Stimulated activated CD8-positive, alpha-beta memory T cell treated with anti-CD3 and anti-CD28 coated beads, Interleukin-7, amount 100 ng/mL, for 4 hours (primary cell): ENCODE measurements around the gene CILP2.

ENCODE experiments used
- DNase-seq, 2 donors: peaks; one replicate each; pipeline ENCODE4 v3.0.0-alpha.2; 2020; ENCODE audit warnings: low read depth in 2 of 2

The CILP2 gene

GRCh38 chr19:19538061-19538784 lies at the start of gene CILP2:
Gene CILP2, plus strand, starts transcription at chr19:19538265. Its CDS starts 85 bp downstream, at chr19:19538350.
- no peak for DNase-seq

GRCh38 chr19:19488875-19489690 lies 49.0 kb upstream of the CILP2 start:
- DNase-seq = peak; percentile 67 to 79

DNA sequence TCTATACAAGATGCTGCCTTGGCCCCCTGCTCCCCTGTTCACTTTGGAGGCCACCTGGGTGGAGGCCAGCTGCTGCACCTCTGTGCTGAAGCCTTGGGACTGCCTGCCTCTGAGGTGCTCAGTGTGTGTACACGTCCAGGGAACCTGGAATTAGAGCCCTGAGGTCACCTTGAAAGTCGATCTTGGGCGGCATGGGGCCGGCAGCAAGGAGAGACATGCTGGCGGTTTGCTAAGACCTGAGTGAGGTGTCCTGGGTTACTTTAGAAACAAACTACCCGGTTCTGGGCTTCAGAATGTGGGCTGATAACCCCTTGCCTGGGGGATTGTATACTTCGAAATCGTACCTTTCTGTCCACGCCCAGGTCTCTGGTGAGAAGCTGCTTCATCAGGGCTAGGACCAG lies 48.3 kb upstream of the CILP2 start:
- no peak for DNase-seq

GRCh38 chr19:19490214-19490968 lies 47.7 kb upstream of the CILP2 start:
- peak; percentile 58 to 69 for DNase-seq

GRCh38 chr19:19491321-19492025 lies 46.6 kb upstream of the CILP2 start:
- no peak for DNase-seq

- DNase-seq = no peak
Measured at GRCh38 chr19:19492026-19492610, 45.9 kb upstream of the CILP2 start.

- DNase-seq = no peak
Measured at GRCh38 chr19:19493841-19494546, 44.1 kb upstream of the CILP2 start.

DNA sequence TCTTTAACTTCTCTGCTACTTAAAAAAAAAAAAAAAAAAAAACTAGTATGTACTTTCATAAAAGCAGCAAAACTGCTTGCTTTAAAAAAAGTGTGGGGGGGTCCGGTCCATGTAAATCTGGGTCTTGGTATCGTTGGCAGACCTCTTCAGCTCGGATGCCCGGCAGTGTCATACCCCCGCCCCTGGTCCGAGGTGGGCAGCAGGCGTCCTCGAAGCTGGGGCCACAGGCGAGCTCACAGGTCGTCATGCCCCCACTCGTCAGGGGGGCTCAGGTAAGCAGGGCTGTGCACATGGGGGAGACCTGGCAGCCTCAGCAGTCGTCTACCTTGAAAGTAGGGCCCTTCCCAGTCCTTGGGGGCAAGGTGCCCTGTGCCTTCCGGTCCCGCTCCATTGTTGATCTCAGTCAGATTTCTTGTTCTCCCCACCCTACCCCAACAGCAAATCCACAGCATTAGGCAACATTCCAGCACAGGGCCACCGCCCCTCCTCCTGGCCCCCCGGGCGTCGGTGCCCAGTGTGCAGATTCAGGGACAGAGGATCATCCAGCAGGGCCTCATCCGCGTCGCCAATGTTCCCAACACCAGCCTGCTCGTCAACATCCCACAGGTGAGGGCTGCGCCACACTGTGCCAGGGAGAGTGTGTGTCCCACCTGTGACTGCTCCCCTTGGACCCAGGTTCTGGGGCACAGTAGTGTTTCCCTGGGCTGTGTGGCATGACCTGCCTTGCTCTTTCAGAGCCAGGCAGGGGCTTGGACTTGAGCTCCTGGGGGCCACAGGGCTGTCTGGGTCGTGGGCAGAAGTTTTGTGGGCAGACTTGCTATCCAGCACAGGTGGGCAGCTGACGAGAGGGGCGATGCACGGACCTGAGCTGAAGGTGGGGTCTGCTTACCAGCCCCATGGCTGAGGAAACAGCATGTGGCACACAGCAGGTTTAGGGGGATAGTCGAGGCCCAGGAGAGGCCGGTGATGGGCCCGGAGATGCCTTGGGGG lies 42.2 kb upstream of the CILP2 start:
- no peak for DNase-seq

- no peak for DNase-seq
Measured at GRCh38 chr19:19498255-19498991, 39.6 kb upstream of the CILP2 start.

GRCh38 chr19:19499272-19499995 lies 38.6 kb upstream of the CILP2 start:
- no peak for DNase-seq

GRCh38 chr19:19500975-19501644 lies 37.0 kb upstream of the CILP2 start:
- DNase-seq = no peak

DNA sequence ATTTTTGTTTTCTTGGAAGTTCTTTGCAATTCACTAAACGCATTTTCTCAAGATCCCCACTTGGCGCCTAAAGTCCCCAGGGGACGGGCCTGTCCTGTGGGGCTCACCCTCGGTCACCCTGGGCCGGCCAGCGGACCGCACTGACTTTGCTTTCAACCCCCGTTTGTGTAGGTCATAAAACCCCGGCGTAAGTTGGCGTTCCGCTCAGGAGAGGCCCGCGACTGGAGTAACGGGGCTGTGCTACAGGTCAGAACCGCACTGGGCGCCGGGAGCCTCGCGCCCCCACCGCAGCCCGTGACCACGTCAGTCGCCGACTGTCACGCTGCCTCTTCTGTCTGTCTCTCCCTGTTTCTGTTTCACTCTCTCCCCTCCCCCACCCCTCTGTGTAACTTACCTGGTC lies 36.3 kb upstream of the CILP2 start:
- no peak for DNase-seq

DNA sequence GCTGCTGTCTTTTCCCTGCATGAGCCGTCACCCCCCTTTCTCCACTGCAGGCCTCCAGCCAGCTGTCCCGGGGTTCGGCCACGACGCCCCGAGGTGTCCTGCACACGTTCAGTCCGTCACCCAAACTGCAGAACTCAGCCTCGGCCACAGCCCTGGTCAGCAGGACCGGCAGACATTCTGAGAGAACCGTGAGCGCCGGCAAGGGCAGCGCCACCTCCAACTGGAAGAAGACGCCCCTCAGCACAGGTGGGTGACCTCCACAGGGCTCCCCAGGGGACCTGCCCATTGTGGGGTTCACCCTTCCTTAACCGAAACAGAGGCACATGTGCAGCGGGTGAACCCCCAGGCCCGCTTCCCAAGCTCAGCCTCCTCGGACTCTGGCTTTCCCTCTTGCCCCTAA lies 35.8 kb upstream of the CILP2 start:
- no peak for DNase-seq

DNA sequence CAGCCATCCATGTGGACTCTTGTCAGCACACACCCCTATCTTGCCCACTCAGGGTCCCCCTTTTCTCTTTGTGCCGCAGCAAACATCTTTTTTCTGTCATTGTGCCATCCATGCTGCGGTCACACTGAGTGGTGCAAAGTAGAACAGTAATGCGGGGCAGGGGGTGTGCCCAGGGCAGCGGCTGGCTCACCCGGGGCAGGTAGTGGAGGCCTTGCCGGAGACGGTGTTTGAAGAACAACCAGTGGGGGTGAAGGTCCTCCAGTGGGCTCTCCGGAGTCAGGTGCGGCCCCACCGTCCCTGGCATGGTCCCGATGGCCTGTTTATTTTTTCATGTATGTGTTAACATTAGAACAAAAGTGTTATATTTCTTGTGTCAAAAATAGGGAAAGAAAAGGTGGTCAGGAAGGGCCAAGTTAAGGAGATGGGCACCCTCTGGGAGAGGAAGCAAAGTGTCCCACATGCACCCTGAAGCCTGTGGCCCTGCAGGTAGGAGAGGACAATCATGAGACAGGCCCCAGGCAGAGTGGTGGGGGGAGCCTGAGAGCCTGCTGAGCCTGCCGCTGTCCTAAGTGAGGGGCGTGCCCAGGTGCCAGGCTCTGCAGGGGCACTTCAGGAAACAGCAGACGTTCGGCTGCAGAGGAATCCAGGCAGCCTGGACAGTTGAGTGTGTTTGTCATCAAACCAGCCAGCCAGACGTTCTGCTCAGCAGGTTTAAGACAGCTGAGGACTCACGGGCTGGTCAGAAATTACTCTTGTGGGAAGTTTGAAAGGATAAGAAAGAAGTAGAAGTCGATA lies 35.1 kb upstream of the CILP2 start:
- DNase-seq = no peak

- no peak for DNase-seq
Measured at GRCh38 chr19:19504754-19505668, 33.1 kb upstream of the CILP2 start.
